K562 (cell line): ENCODE results near the gene UAP1. TPM values are rescaled to one million over a fixed set of nuclear protein-coding genes. Genes with fewer than 3 reads are reported as not detected.

ENCODE experiments used
- ARID2 ChIP-seq: fragments of 450-650 bp; IDR thresholded peaks from 2 replicates; pipeline ENCODE4 v1.6.1; 2017; ENCODE audit warnings: antibody characterized with exemption, mild to moderate bottlenecking
- BRF1 ChIP-seq: IDR thresholded peaks from 3 replicates; pipeline ENCODE4 v1.6.1; 2011; ENCODE audit warnings: borderline replicate concordance, mild to moderate bottlenecking; ENCODE audit not compliant: insufficient read length; ENCODE audit errors: extremely low read depth
- DEAF1 ChIP-seq: fragments of 450-650 bp; formaldehyde crosslinking; IDR thresholded peaks from 2 replicates; pipeline ENCODE4 v1.4.0; 2020; ENCODE audit warnings: mild to moderate bottlenecking, moderate library complexity
- HMBOX1 ChIP-seq: sonication (generic); IDR thresholded peaks from 2 replicates; pipeline ENCODE4 v1.6.1; 2016
- MGA ChIP-seq: fragments of 450-650 bp; IDR thresholded peaks from 2 replicates; pipeline ENCODE4 v1.6.1; 2016; ENCODE audit warnings: mild to moderate bottlenecking, moderate library complexity
- MTA2 ChIP-seq: fragments of 450-650 bp; IDR thresholded peaks from 2 replicates; pipeline ENCODE4 v1.6.1; 2016; ENCODE audit warnings: low read depth
- NBN ChIP-seq: fragments of 450-650 bp; IDR thresholded peaks from 2 replicates; pipeline ENCODE4 v1.6.1; 2016; ENCODE audit warnings: low read depth, mild to moderate bottlenecking
- NR2C1 ChIP-seq, 2 experiments: fragments of 450-650 bp; IDR thresholded peaks; 2 replicates each; pipeline ENCODE4 v1.6.1; 2017; ENCODE audit warnings: mild to moderate bottlenecking in 2 of 2, antibody characterized with exemption in 1 of 2, inconsistent platforms in 1 of 2, missing compliant biosample characterization in 1 of 2, missing genetic modification characterization in 1 of 2
- NR2C2 ChIP-seq, 2 experiments: fragments of 200-800 bp in 1 of 2; sonication (Bioruptor generic) in 1 of 2; sonication (generic) in 1 of 2; formaldehyde crosslinking in 1 of 2; IDR thresholded peaks; 2 replicates each; pipeline versions ENCODE4 v1.6.1 to v1.8.0; 2016 to 2022; ENCODE audit warnings: mild to moderate bottlenecking in 1 of 2, missing compliant biosample characterization in 1 of 2, missing genetic modification characterization in 1 of 2, missing genetic modification reagents in 1 of 2
- POLR2H ChIP-seq: IDR thresholded peaks from 2 replicates; pipeline ENCODE4 v1.6.1; 2016; ENCODE audit warnings: missing genetic modification characterization, low read depth, mild to moderate bottlenecking, control low read depth, missing compliant biosample characterization, moderate library complexity
- POLR3A ChIP-seq: IDR thresholded peaks from 2 replicates; pipeline ENCODE4 v1.6.1; 2011; ENCODE audit warnings: borderline replicate concordance, mild to moderate bottlenecking, moderate library complexity; ENCODE audit not compliant: insufficient read length, insufficient read depth; ENCODE audit errors: extremely low read depth
- ZNF197 ChIP-seq: fragments of 200-800 bp; sonication (Bioruptor generic); IDR thresholded peaks from 2 replicates; pipeline ENCODE4 v1.6.1; 2016; ENCODE audit warnings: low read depth, missing genetic modification characterization, missing compliant biosample characterization
- ZNF445 ChIP-seq: fragments of 250-450 bp; sonication (Bioruptor Pico); IDR thresholded peaks from 2 replicates; pipeline ENCODE4 v1.4.0; 2020; ENCODE audit warnings: low read depth, mild to moderate bottlenecking, moderate library complexity
- ZNF57 ChIP-seq: fragments of 450-650 bp; formaldehyde crosslinking; IDR thresholded peaks from 2 replicates; pipeline ENCODE4 v1.4.0; 2020; ENCODE audit warnings: mild to moderate bottlenecking, moderate library complexity
- polyA plus RNA-seq, 8 experiments: library from polyadenylated mRNA; depleted of rRNA in 4 of 8; stranded (reverse) in 5 of 8; unstranded in 3 of 8; fragments of >200 nt; fragmentation: Nextera tagmentation in 2 of 8; fragmentation: Illumina TruSeq in 1 of 8; extraction: Ambion mirVana in 2 of 8; extraction: Trizol in 1 of 8; gene quantifications; 2 replicates each; pipeline versions ENCODE4 v1.2.1 to v1.2.3, GENCODE V29; 2011 to 2014; ENCODE audit warnings: inconsistent platforms in 1 of 8, missing spikeins in 1 of 8
- total RNA-seq, 7 experiments: library from RNA; depleted of rRNA in 6 of 7; stranded (reverse); fragments of >200 nt in 6 of 7; fragmentation: Illumina TruSeq in 2 of 7; extraction: Trizol in 2 of 7; gene quantifications; 2 replicates each; pipeline versions ENCODE4 v1.2.1 to v1.2.3, GENCODE V29; 2011 to 2021; ENCODE audit warnings: low replicate concordance in 1 of 7

UAP1 gene
- total and polyA plus RNA-seq, 9 of the 15 experiments (the other 6 are each of a cell fraction or from before 2014, with no cell fraction given) = 182 to 317 (median 213) TPM

GRCh38 chr1:162562470-162562828 is 927 bp downstream of the UAP1 start (continued):
- TF ChIP-seq POLR3A (no peak), ARID2 (peak; percentile 8; the same call in 1 of the 2 replicates), BRF1 (no peak), NBN (no peak; the same call in 1 of the 2 replicates), ZNF197 (CRISPR knock-in tag) (no peak), HMBOX1 (0 out of 2 replicates have a peak, but pooled peaks have one; percentile 38), NR2C2 (CRISPR knock-in tag; IDR thresholded peaks at IDR 0.05) (no peak), NR2C2 (tag; IDR thresholded peaks at IDR 0.05) (peak; percentile 84), POLR2H (tag) (no peak), MTA2 (no peak), DEAF1 (CRISPR knock-in tag) (no peak), ZNF57 (CRISPR knock-in tag) (no peak), ZNF445 (CRISPR knock-in tag) (no peak), MGA (peak; percentile 56; the same call in 1 of the 2 replicates), NR2C1 (IDR thresholded peaks at IDR 0.05) (peak; percentile 83), NR2C1 (tag; IDR thresholded peaks at IDR 0.05) (peak; percentile 82)
